Mucosa of stomach (tissue), 1 donor: ENCODE results near the gene DPT.

ENCODE experiments used
- H3K27me3 ChIP-seq: one replicate; pipeline ENCODE4 v1.7.0; 2013; ENCODE audit warnings: mild to moderate bottlenecking, low read length; ENCODE audit not compliant: control insufficient read depth, insufficient read depth
- H3K36me3 ChIP-seq: one replicate; pipeline ENCODE4 v1.7.0; 2013; ENCODE audit warnings: low read length; ENCODE audit not compliant: control insufficient read depth, insufficient read depth
- H3K4me1 ChIP-seq: one replicate; pipeline ENCODE4 v1.7.0; 2013; ENCODE audit warnings: mild to moderate bottlenecking, low read length; ENCODE audit not compliant: control insufficient read depth, insufficient read depth
- H3K4me3 ChIP-seq: one replicate; pipeline ENCODE4 v1.7.0; 2013; ENCODE audit warnings: low read length
- H3K9ac ChIP-seq: one replicate; pipeline ENCODE4 v1.7.0; 2013; ENCODE audit warnings: mild to moderate bottlenecking, low read length, moderate library complexity
- H3K9me3 ChIP-seq: one replicate; pipeline ENCODE4 v1.7.0; 2013; ENCODE audit warnings: mild to moderate bottlenecking, low read length, moderate library complexity; ENCODE audit not compliant: control insufficient read depth
- donor health status: Pancreatic carcinoma.

The DPT gene

DNA sequence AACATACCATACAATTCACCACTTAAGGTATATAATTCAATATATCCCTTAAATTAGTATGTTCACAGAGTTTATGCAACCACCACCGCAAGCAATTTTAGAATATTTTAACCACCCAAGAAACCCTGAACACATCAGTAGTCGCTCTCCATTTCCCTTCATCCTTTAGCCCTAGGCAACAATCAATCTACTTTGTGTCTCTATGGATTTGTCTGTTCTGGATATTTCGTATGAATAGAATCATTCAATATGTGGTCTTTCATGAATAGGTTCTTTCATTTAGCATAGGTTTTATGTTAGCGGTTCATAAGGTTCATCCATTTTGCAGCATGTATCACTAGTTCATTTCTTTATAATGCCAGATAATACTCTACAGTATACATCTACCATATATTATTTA, 4.2 kb upstream of the DPT start:
- Histone ChIP-seq H3K9me3 (no peaks in the 10 kb centered on the region), H3K4me3 (no peak overlapping the region), H3K27me3 (no peaks in the 10 kb centered on the region), H3K9ac (no peak overlapping the region), H3K36me3 (no peaks in the 10 kb centered on the region), H3K4me1 (no peaks in the 10 kb centered on the region)

DNA sequence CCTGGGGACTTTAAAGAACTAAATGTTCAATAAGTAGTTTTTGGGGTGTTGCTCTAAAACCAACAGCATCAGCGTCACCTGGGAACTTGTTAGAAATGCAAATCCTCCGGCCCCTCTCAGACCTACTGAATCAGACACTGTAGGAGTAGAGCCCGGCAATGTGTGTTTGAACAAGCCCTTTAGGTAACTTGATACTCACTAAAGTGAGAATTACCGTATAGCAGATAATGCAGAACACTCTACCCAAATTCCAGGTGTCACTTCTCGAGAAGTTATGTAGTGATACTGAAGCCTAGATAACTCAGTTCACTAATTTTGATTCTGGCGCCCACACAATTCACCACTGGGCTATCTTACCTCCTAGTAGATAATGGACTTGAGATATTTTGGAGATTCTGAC, 3.7 kb upstream of the DPT start:
- Histone ChIP-seq H3K36me3 (no peaks in the 10 kb centered on the region), H3K9me3 (no peaks in the 10 kb centered on the region), H3K27me3 (no peaks in the 10 kb centered on the region), H3K4me3 (no peak overlapping the region), H3K4me1 (no peaks in the 10 kb centered on the region), H3K9ac (no peak overlapping the region)

- Histone ChIP-seq H3K27me3 (no peaks in the 10 kb centered on the region), H3K36me3 (no peaks in the 10 kb centered on the region), H3K4me1 (no peaks in the 10 kb centered on the region), H3K9me3 (no peaks in the 10 kb centered on the region), H3K4me3 (no peak overlapping the region), H3K9ac (no peak overlapping the region)
Measured at GRCh38 chr1:168731244-168731953, 2.4 kb upstream of the DPT start.

DNA sequence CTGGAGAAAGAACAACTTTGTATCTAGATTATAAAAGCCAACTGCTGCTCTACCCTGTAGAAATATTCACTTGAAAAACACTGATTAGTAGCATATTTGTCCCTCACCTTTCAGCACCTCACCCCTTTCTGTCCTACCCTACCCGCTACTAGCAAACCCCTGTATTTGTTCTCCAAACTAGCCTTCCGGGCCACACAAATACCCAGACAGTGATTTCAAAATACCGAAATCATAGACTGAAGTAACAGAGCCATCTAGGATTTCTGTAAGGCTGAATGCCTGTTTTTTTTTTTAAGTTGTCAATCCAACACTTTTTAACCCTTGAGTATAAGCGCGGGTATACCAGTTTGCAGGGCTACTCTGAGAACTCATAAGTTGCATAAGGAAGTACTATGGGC, 398 bp upstream of the DPT start:
- Histone ChIP-seq H3K9ac (no peak overlapping the region), H3K36me3 (no peaks in the 10 kb centered on the region), H3K9me3 (no peaks in the 10 kb centered on the region), H3K27me3 (no peaks in the 10 kb centered on the region), H3K4me3 (no peak overlapping the region), H3K4me1 (no peaks in the 10 kb centered on the region)

- H3K27me3 ChIP-seq, result no peaks in the 10 kb centered on the region
- H3K9ac ChIP-seq, result no peak overlapping the region
- no peaks in the 10 kb centered on the region for H3K4me1 ChIP-seq
- H3K4me3 ChIP-seq, result no peak overlapping the region
- no peaks in the 10 kb centered on the region for H3K36me3 ChIP-seq
- H3K9me3 ChIP-seq, result no peaks in the 10 kb centered on the region
Measured at GRCh38 chr1:168726719-168727118, 2.3 kb downstream of the DPT start.

- H3K9ac ChIP-seq, result no peak overlapping the region
Measured at GRCh38 chr1:168726281-168726680, 2.7 kb downstream of the DPT start.

GRCh38 chr1:168725831-168726230, 3.2 kb downstream of the DPT start:
- Histone ChIP-seq H3K4me3 (no peak overlapping the region), H3K9ac (no peak overlapping the region), H3K9me3 (no peaks in the 10 kb centered on the region), H3K4me1 (no peaks in the 10 kb centered on the region), H3K36me3 (no peaks in the 10 kb centered on the region), H3K27me3 (no peaks in the 10 kb centered on the region)

More at GRCh38 chr1:168726281-168726680, 2.7 kb downstream of the DPT start:
- H3K36me3 ChIP-seq, result no peaks in the 10 kb centered on the region
- H3K27me3 ChIP-seq, result no peaks in the 10 kb centered on the region
- H3K9me3 ChIP-seq, result no peaks in the 10 kb centered on the region
- no peaks in the 10 kb centered on the region for H3K4me1 ChIP-seq
- no peak overlapping the region for H3K4me3 ChIP-seq

- Histone ChIP-seq H3K36me3 (no peaks in the 10 kb centered on the region), H3K27me3 (no peaks in the 10 kb centered on the region), H3K4me3 (no peak overlapping the region), H3K4me1 (no peaks in the 10 kb centered on the region), H3K9me3 (no peaks in the 10 kb centered on the region), H3K9ac (no peak overlapping the region)
Measured at GRCh38 chr1:168725060-168725459, 3.9 kb downstream of the DPT start.

- Histone ChIP-seq H3K4me1 (no peaks in the 10 kb centered on the region), H3K4me3 (no peak overlapping the region), H3K9me3 (no peaks in the 10 kb centered on the region), H3K27me3 (no peaks in the 10 kb centered on the region), H3K9ac (no peak overlapping the region), H3K36me3 (no peaks in the 10 kb centered on the region)
Measured at GRCh38 chr1:168723000-168723399, 6.0 kb downstream of the DPT start.

GRCh38 chr1:168720839-168721238, 8.2 kb downstream of the DPT start:
- Histone ChIP-seq H3K27me3 (no peaks in the 10 kb centered on the region), H3K4me1 (no peaks in the 10 kb centered on the region), H3K9ac (no peak overlapping the region), H3K4me3 (no peak overlapping the region), H3K9me3 (no peaks in the 10 kb centered on the region), H3K36me3 (no peaks in the 10 kb centered on the region)

GRCh38 chr1:168719306-168720111, 9.5 kb downstream of the DPT start:
- Histone ChIP-seq H3K4me3 (no peak overlapping the region), H3K9ac (no peak overlapping the region), H3K4me1 (no peaks in the 10 kb centered on the region), H3K9me3 (no peaks in the 10 kb centered on the region), H3K27me3 (no peaks in the 10 kb centered on the region), H3K36me3 (no peaks in the 10 kb centered on the region)
